Neural crest cell (in vitro differentiated cells): ENCODE data around the gene CHAC1. TPM values are rescaled to one million over a fixed set of nuclear protein-coding genes. Genes with fewer than 3 reads are reported as not detected.

ENCODE experiments used
- DNase-seq: peaks from one replicate; pipeline ENCODE4 v3.0.0; 2021; ENCODE audit warnings: low read depth, mixed read lengths, low spot score
- H3K27ac Mint-ChIP-seq: one replicate; pipeline ENCODE4 v1.8.0; 2021; ENCODE audit warnings: mild to moderate bottlenecking, mixed read lengths; ENCODE audit not compliant: unreplicated experiment
- H3K27me3 Mint-ChIP-seq: 2 replicates; pipeline ENCODE4 v1.8.0; 2021; ENCODE audit warnings: low read depth, mild to moderate bottlenecking, mixed read lengths
- H3K36me3 Mint-ChIP-seq: 2 replicates; pipeline ENCODE4 v1.8.0; 2021; ENCODE audit warnings: low read depth, mild to moderate bottlenecking, mixed read lengths
- H3K4me1 Mint-ChIP-seq: 2 replicates; pipeline ENCODE4 v1.8.0; 2021; ENCODE audit warnings: mixed read lengths
- H3K4me3 Mint-ChIP-seq: one replicate; pipeline ENCODE4 v1.8.0; 2021; ENCODE audit warnings: mild to moderate bottlenecking, mixed read lengths
- H3K9me3 Mint-ChIP-seq: 2 replicates; pipeline ENCODE4 v1.8.0; 2021; ENCODE audit warnings: mixed read lengths
- CTCF ChIP-seq: fragments of 200-600 bp; sonication (generic); conservative IDR thresholded peaks from 2 replicates; pipeline ENCODE4 v1.5.0; 2021; ENCODE audit warnings: antibody characterized with exemption, mild to moderate bottlenecking
- total RNA-seq: library from RNA; stranded (reverse); gene quantifications from 2 replicates; pipeline ENCODE4 v1.2.1, GENCODE V29; 2021

Gene CHAC1
- total RNA-seq, 1 donor from 2014 or later: 6.8 TPM

- H3K4me1 Mint-ChIP-seq: peaks cover 17% of the 10 kb centered on the region
- no peak overlapping the region for H3K27ac Mint-ChIP-seq
- H3K27me3 Mint-ChIP-seq: peaks cover 29% of the 10 kb centered on the region
- H3K36me3 Mint-ChIP-seq: no peaks in the 10 kb centered on the region
- DNase-seq: no peak
- no peak overlapping the region for H3K4me3 Mint-ChIP-seq
- TF ChIP-seq CTCF: no peak
- no peaks in the 10 kb centered on the region for H3K9me3 Mint-ChIP-seq
Measured at GRCh38 chr15:40918146-40918798, 35.0 kb upstream of the CHAC1 start.

- TF ChIP-seq CTCF: no peak
- H3K4me1 Mint-ChIP-seq: peaks cover 14% of the 10 kb centered on the region
- H3K36me3 Mint-ChIP-seq: no peaks in the 10 kb centered on the region
- DNase-seq: no peak
- H3K9me3 Mint-ChIP-seq: no peaks in the 10 kb centered on the region
- no peak overlapping the region for H3K4me3 Mint-ChIP-seq
- H3K27ac Mint-ChIP-seq: no peak overlapping the region
- peaks cover 35% of the 10 kb centered on the region for H3K27me3 Mint-ChIP-seq
Measured at GRCh38 chr15:40918799-40919392, 34.4 kb upstream of the CHAC1 start.

GRCh38 chr15:40921949-40922607, 31.2 kb upstream of the CHAC1 start:
- TF ChIP-seq CTCF: no peak
- H3K27me3 Mint-ChIP-seq: peaks cover 67% of the 10 kb centered on the region
- peaks cover 17% of the 10 kb centered on the region for H3K4me1 Mint-ChIP-seq
- DNase-seq: no peak
- H3K27ac Mint-ChIP-seq: no peak overlapping the region
- no peaks in the 10 kb centered on the region for H3K36me3 Mint-ChIP-seq
- no peaks in the 10 kb centered on the region for H3K9me3 Mint-ChIP-seq
- H3K4me3 Mint-ChIP-seq: no peak overlapping the region

GRCh38 chr15:40922608-40923005, 30.7 kb upstream of the CHAC1 start:
- H3K36me3 Mint-ChIP-seq: no peaks in the 10 kb centered on the region
- no peak overlapping the region for H3K4me3 Mint-ChIP-seq
- TF ChIP-seq CTCF: no peak
- no peaks in the 10 kb centered on the region for H3K9me3 Mint-ChIP-seq
- peaks cover 72% of the 10 kb centered on the region for H3K27me3 Mint-ChIP-seq
- DNase-seq: no peak
- peaks cover 20% of the 10 kb centered on the region for H3K4me1 Mint-ChIP-seq
- H3K27ac Mint-ChIP-seq: no peak overlapping the region

- Mint-ChIP-seq H3K27ac (no peak overlapping the region), H3K9me3 (no peaks in the 10 kb centered on the region), H3K4me3 (no peak overlapping the region), H3K27me3 (peaks cover 81% of the 10 kb centered on the region), H3K4me1 (peaks cover 20% of the 10 kb centered on the region), H3K36me3 (no peaks in the 10 kb centered on the region)
- TF ChIP-seq CTCF: no peak
- no peak for DNase-seq
Measured at GRCh38 chr15:40923551-40923950, 29.7 kb upstream of the CHAC1 start.
